HFFc6 (cell line): ENCODE data around the gene STK32C. TPM values are rescaled to one million over a fixed set of nuclear protein-coding genes. Genes with fewer than 3 reads are reported as not detected.
A peak's percentile ranks its signal among the peaks of the same experiment; 100 is the strongest.

Experiments
- DNase-seq: peaks from one replicate; pipeline ENCODE4 v3.0.0-alpha.2; 2018
- H3K27ac Mint-ChIP-seq: 2 replicates; pipeline ENCODE4 v1.8.0; 2020; ENCODE audit warnings: mild to moderate bottlenecking, mixed read lengths
- H3K27me3 Mint-ChIP-seq: 2 replicates; pipeline ENCODE4 v1.8.0; 2021; ENCODE audit warnings: mild to moderate bottlenecking, moderate library complexity, mixed read lengths; ENCODE audit not compliant: insufficient read depth
- H3K36me3 Mint-ChIP-seq: 2 replicates; pipeline ENCODE4 v1.8.0; 2021; ENCODE audit warnings: low read depth, mixed read lengths
- H3K4me1 Mint-ChIP-seq: 2 replicates; pipeline ENCODE4 v1.8.0; 2020; ENCODE audit warnings: low read depth, mixed read lengths
- H3K4me3 Mint-ChIP-seq: 2 replicates; pipeline ENCODE4 v1.8.0; 2020; ENCODE audit warnings: mild to moderate bottlenecking, moderate library complexity, mixed read lengths
- H3K9me3 Mint-ChIP-seq: 2 replicates; pipeline ENCODE4 v1.8.0; 2020; ENCODE audit warnings: mild to moderate bottlenecking, mixed read lengths
- total RNA-seq, 6 experiments: library from RNA; stranded (reverse); fragmentation: NEBNext Ultra II Directional; extraction: Animal tissue kit (Norgen Biotek cat#: 25700); gene quantifications; 2 replicates in 1 of 6; 3 replicates in 5 of 6; pipeline ENCODE4 v1.2.3, GENCODE V29; 2021
- TF ChIP-seq, protein P1 (sequence below): fragments of 200-600 bp; sonication (generic); IDR thresholded peaks from 2 replicates; pipeline ENCODE4 v1.5.0; 2021; ENCODE audit warnings: antibody characterized with exemption, mild to moderate bottlenecking

STK32C gene
- total RNA-seq, 6 experiments from 2014 or later, result 5.5 to 8.3 (median 7.2) TPM

DNA sequence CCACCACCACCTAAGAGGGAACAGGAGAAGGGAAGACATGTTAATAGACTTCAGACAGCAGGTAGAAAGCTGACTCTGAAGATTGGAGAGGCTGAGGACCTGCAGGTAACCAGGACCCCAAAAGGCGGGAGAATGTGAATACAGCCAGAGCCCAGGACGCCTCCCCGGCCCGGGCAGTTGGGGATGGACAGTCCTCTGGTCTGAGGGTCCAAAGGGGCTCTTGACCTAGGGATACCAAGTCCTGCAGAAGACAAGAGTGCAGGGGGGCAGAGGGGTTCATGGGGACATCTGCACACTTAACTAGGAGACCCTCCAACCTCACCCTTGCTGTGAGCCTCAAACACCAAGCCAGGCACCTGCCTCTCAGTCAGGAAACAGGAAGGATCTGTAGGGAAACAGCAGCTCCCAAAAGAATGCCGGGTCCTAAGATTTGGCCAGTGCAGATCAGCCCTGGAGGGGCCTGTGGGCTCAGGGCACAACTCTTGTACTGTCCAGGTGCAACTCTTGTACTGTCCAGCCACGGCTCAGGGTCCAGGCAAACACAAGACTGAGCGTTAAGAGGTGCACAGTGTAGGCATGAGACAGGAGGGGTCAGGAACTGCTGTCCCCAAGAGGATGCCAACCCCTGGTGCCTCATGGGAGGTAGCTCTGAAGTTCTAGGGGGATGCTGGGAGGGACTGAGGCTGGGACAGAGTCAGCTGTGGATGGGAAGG lies 2.3 kb upstream of the STK32C start:
- peaks cover 5% of the 10 kb centered on the region for H3K27me3 Mint-ChIP-seq
- H3K4me1 Mint-ChIP-seq, result no peaks in the 10 kb centered on the region
- H3K27ac Mint-ChIP-seq, result no peak overlapping the region
- H3K4me3 Mint-ChIP-seq, result no peak overlapping the region
- H3K36me3 Mint-ChIP-seq, result peaks cover 10% of the 10 kb centered on the region
- peaks cover 4% of the 10 kb centered on the region; the same call in 1 of the 2 replicates for H3K9me3 Mint-ChIP-seq
- no peak for DNase-seq
- TF ChIP-seq, protein P1, sequence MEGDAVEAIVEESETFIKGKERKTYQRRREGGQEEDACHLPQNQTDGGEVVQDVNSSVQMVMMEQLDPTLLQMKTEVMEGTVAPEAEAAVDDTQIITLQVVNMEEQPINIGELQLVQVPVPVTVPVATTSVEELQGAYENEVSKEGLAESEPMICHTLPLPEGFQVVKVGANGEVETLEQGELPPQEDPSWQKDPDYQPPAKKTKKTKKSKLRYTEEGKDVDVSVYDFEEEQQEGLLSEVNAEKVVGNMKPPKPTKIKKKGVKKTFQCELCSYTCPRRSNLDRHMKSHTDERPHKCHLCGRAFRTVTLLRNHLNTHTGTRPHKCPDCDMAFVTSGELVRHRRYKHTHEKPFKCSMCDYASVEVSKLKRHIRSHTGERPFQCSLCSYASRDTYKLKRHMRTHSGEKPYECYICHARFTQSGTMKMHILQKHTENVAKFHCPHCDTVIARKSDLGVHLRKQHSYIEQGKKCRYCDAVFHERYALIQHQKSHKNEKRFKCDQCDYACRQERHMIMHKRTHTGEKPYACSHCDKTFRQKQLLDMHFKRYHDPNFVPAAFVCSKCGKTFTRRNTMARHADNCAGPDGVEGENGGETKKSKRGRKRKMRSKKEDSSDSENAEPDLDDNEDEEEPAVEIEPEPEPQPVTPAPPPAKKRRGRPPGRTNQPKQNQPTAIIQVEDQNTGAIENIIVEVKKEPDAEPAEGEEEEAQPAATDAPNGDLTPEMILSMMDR, result no peak

DNA sequence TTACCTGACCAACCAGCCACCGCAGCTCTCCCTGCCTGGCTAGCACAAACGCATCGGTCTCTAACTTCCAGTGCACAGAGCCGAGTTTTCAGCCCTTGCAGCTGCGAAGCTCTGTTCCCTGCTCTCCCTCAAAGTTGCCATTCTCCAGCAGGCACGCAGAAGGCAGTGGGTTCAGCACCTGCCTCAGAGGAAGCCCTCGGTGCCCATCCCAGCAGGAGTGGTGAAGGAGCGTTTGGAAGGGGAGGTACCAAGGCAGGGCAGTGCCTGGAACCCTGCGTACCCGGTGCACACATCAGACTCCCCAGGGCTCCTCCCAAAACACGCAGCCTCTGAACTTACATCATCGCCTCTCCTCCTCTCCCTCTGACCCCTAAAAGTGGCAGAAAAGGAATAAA lies 1.7 kb upstream of the STK32C start:
- Mint-ChIP-seq H3K9me3 (peaks cover 4% of the 10 kb centered on the region; the same call in 1 of the 2 replicates), H3K4me1 (no peaks in the 10 kb centered on the region), H3K27me3 (peaks cover 5% of the 10 kb centered on the region)

GRCh38 chr10:132308587-132309470 lies 1.1 kb upstream of the STK32C start:
- Mint-ChIP-seq H3K4me1 (no peaks in the 10 kb centered on the region), H3K27ac (no peak overlapping the region), H3K27me3 (peaks cover 7% of the 10 kb centered on the region), H3K9me3 (no peaks in the 10 kb centered on the region), H3K36me3 (peaks cover 5% of the 10 kb centered on the region), H3K4me3 (peak overlapping the region; percentile 45)
- no peak for DNase-seq
- TF ChIP-seq, protein P1, result no peak

More for the DNA sequence above, 1.7 kb upstream of the STK32C start:
- DNase-seq, result no peak
- Mint-ChIP-seq H3K36me3 (peaks cover 10% of the 10 kb centered on the region), H3K27ac (no peak overlapping the region), H3K4me3 (no peak overlapping the region)
- TF ChIP-seq, protein P1, result no peak

DNA sequence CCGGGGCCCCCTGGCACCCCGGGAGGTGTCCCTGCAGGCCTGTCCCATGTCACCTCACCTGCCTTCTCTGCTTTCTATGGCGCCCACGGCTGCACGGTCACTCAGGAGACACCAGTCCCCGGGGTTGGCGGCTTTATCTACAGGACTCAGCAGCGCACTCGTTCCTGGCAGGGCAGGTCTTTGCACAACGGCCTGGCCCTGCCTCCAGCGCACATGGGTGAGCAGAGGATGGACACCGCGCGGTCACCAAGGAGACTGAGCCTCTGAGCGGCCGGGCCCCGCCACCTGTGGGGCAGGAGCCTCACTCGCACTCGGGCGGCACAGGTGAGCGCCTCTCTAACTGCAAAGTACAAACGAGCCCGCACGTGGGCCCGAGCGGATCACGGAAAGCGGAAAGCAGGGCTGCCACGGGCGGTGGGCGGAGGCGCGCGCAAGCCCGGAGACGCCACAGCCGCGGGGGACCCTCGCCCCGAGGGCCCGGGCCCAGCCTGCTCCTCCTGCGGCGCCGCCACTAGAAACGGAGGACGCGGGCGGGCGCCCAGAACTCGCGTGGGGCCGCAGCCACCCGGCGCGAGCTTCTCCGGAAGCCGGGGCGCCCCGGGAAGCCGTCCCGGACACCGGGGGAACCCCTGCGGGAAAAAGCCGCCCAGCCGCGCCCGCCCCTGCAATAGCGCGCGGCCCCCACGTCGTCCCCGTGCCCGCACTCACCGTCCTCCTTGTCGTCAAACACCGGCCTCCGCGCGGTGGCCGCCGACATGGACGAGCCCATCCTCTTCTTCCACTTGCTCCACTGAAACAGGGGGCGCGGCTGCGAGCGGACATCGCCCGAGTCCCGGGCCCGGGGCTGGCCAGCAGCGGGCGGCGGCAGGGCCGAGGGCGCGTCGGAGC lies 642 bp downstream of the STK32C start:
- Mint-ChIP-seq H3K4me3 (peak overlapping the region; percentile 71), H3K9me3 (no peaks in the 10 kb centered on the region), H3K27ac (no peak overlapping the region), H3K4me1 (no peaks in the 10 kb centered on the region), H3K27me3 (peaks cover 19% of the 10 kb centered on the region), H3K36me3 (no peaks in the 10 kb centered on the region; the same call in 1 of the 2 replicates)
- TF ChIP-seq, protein P1, result no peak
- DNase-seq, result no peak

GRCh38 chr10:132306343-132306685 lies 1.4 kb downstream of the STK32C start:
- TF ChIP-seq, protein P1, result no peak
- H3K4me1 Mint-ChIP-seq, result no peaks in the 10 kb centered on the region
- H3K9me3 Mint-ChIP-seq, result no peaks in the 10 kb centered on the region
- H3K27ac Mint-ChIP-seq, result no peak overlapping the region
- H3K4me3 Mint-ChIP-seq, result no peak overlapping the region
- H3K27me3 Mint-ChIP-seq, result peaks cover 19% of the 10 kb centered on the region
- H3K36me3 Mint-ChIP-seq, result no peaks in the 10 kb centered on the region; the same call in 1 of the 2 replicates
- DNase-seq, result no peak
